Keratinocyte (primary cell): Measurements from ENCODE around the gene KCNJ6.

Experiments used
- CTCF ChIP-seq, 3 experiments: IDR thresholded peaks in 1 of 3; conservative IDR thresholded peaks in 1 of 3; optimal IDR thresholded peaks in 1 of 3; 2 replicates in 2 of 3; 3 replicates in 1 of 3; pipeline versions ENCODE3 to v1.5.1; 2011; ENCODE audit warnings: low read length in 3 of 3, mild to moderate bottlenecking in 3 of 3, moderate library complexity in 2 of 3, control low read depth in 1 of 3, inconsistent platforms in 1 of 3; ENCODE audit not compliant: insufficient read depth in 2 of 3; ENCODE audit errors: extremely low read depth in 1 of 3
- EZH2 ChIP-seq: IDR thresholded peaks from one replicate; pipeline ENCODE4 v1.6.1; 2012; ENCODE audit warnings: inconsistent platforms, mild to moderate bottlenecking, low read length, moderate library complexity

GRCh38 chr21:37688952-37689659 lies 227.2 kb downstream of the KCNJ6 start:
- TF ChIP-seq CTCF (optimal IDR thresholded peaks at IDR 0.05 in 1 of 3, IDR thresholded peaks at IDR 0.05 in 1 of 3, conservative IDR thresholded peaks at IDR 0.05 in 1 of 3; ENCODE audit: extremely low read depth in 1 of 3, insufficient read depth in 2 of 3, low read length in 3 of 3) (no peak), EZH2 (no peak)
